Kidney (tissue), 14 donors: Measurements from ENCODE around the gene KATNA1. TPM values are rescaled to one million over a fixed set of nuclear protein-coding genes. Genes with fewer than 3 reads are reported as not detected.
"Not testable (repeated sequence)": the region's sequence is repeated elsewhere in the genome, so short reads cannot be mapped to it uniquely, and the experiment has no call there.

Experiments
- DNase-seq, 5 donors: peaks; one replicate each; pipeline ENCODE4 v3.0.0-alpha.2; 2013 to 2020
- FAIRE-seq: peaks from 2 replicates; lab custom pipeline; 2012; peaks lifted over from hg19 to GRCh38; lab: Jason Lieb, UNC
- H3K27ac ChIP-seq, 2 donors: one replicate each; pipeline ENCODE4 v1.7.0; 2013; ENCODE audit warnings: low read depth in 2 of 2, low read length in 2 of 2, inconsistent platforms in 1 of 2
- H3K27me3 ChIP-seq: one replicate; pipeline ENCODE4 v1.7.1; 2013; ENCODE audit warnings: low read length, inconsistent platforms; ENCODE audit not compliant: control insufficient read depth, insufficient read depth
- H3K36me3 ChIP-seq, 3 donors: one replicate each; pipeline versions ENCODE4 v1.7.0 to v1.7.1; 2013; ENCODE audit warnings: low read length in 3 of 3, control low read depth in 1 of 3, inconsistent platforms in 1 of 3; ENCODE audit not compliant: insufficient read depth in 3 of 3, control insufficient read depth in 2 of 3
- H3K4me1 ChIP-seq, 3 donors: one replicate each; pipeline versions ENCODE4 v1.7.0 to v1.7.1; 2013; ENCODE audit warnings: low read length in 3 of 3, inconsistent platforms in 1 of 3, low read depth in 1 of 3; ENCODE audit not compliant: control insufficient read depth in 2 of 3, insufficient read depth in 2 of 3
- H3K4me3 ChIP-seq, 3 donors: one replicate each; pipeline versions ENCODE4 v1.7.0 to v1.8.1; 2013; ENCODE audit warnings: low read length in 3 of 3, control low read depth in 1 of 3, inconsistent platforms in 1 of 3
- H3K9ac ChIP-seq, 3 donors: one replicate each; pipeline versions ENCODE4 v1.7.0 to v1.7.1; 2013; ENCODE audit warnings: low read length in 3 of 3, control low read depth in 1 of 3, inconsistent platforms in 1 of 3
- H3K9me3 ChIP-seq, 3 donors: one replicate each; pipeline versions ENCODE4 v1.7.0 to v1.7.1; 2013; ENCODE audit warnings: low read length in 3 of 3, control low read depth in 1 of 3, inconsistent platforms in 1 of 3; ENCODE audit not compliant: control insufficient read depth in 2 of 3, insufficient read depth in 1 of 3
- CTCF ChIP-seq: IDR thresholded peaks from 3 replicates; pipeline ENCODE4 v1.5.1; 2012; ENCODE audit warnings: mild to moderate bottlenecking, moderate library complexity, borderline replicate concordance; ENCODE audit not compliant: insufficient read depth; ENCODE audit errors: extremely low read depth
- intact Hi-C: fragments of 100-400 bp; cut with DNase I; formaldehyde crosslinking; loops from one replicate; pipeline ENCODE4 v1.11.1; 2022
- polyA plus RNA-seq: library from polyadenylated mRNA; stranded (reverse); fragments of 350-450 nt; fragmentation: Illumina TruSeq; extraction: RNeasy Lipid Tissue Mini Kit (QIAGEN cat#74804); gene quantifications from one replicate; pipeline ENCODE4 v1.2.3, GENCODE V29; 2014; ENCODE audit warnings: low read depth, low replicate concordance; ENCODE audit not compliant: insufficient read depth
- total RNA-seq: library from RNA; stranded (reverse); fragmentation: NEBNext Ultra II Directional; extraction: Animal tissue kit (Norgen Biotek cat#: 25700); gene quantifications from one replicate; pipeline ENCODE4 v1.2.1, GENCODE V29; 2021
- donor health status: control.
- donor health status: control.
- donor health status: control.
- donor health status: control.
- donor health status: control.
- donor health status: DM: yes; HTN: yes; CAD: no.
- donor health status: Normal renal cell carcinoma (clear cell type).

Gene KATNA1
- total and polyA plus RNA-seq, 2 donors from 2014 or later = 16.0 to 18.1 TPM

- DNase-seq (no peak), FAIRE-seq (no peak)
- peaks cover 0 to 2% (median 0%) of the 10 kb centered on the region in 3 donors for H3K4me1 ChIP-seq
- peaks cover 7 to 16% (median 14%) of the 10 kb centered on the region in 3 donors for H3K36me3 ChIP-seq
- H3K27ac ChIP-seq = no peak overlapping the region
- TF ChIP-seq CTCF = no peak
- H3K9ac ChIP-seq = no peak overlapping the region
- H3K4me3 ChIP-seq = no peak overlapping the region
- no peaks in the 10 kb centered on the region for H3K9me3 ChIP-seq
- no peaks in the 10 kb centered on the region for H3K27me3 ChIP-seq
- intact Hi-C loops = no loop called here
Observed at GRCh38 chr6:149683256-149683859, 34.8 kb upstream of the KATNA1 start.

GRCh38 chr6:149681845-149682244 is 33.3 kb upstream of the KATNA1 start:
- intact Hi-C loops, FAIRE-seq: not testable (repeated sequence)

GRCh38 chr6:149681209-149681608 is 32.7 kb upstream of the KATNA1 start:
- TF ChIP-seq CTCF = no peak
- no peaks in the 10 kb centered on the region for H3K9me3 ChIP-seq
- peaks cover 9 to 23% (median 17%) of the 10 kb centered on the region in 3 donors for H3K36me3 ChIP-seq
- no peak overlapping the region for H3K4me3 ChIP-seq
- intact Hi-C loops = no loop called here
- FAIRE-seq = no peak
- no peak for DNase-seq
- no peak overlapping the region for H3K27ac ChIP-seq
- H3K4me1 ChIP-seq = peaks cover 0 to 2% (median 0%) of the 10 kb centered on the region in 3 donors
- no peaks in the 10 kb centered on the region for H3K27me3 ChIP-seq
- no peak overlapping the region for H3K9ac ChIP-seq

More at GRCh38 chr6:149681845-149682244, 33.3 kb upstream of the KATNA1 start:
- H3K4me1 ChIP-seq, H3K4me3 ChIP-seq, H3K9me3 ChIP-seq, H3K27me3 ChIP-seq, H3K9ac ChIP-seq, DNase-seq, H3K27ac ChIP-seq: not testable (repeated sequence)
- peaks cover 7 to 23% (median 17%) of the 10 kb centered on the region in 3 donors for H3K36me3 ChIP-seq

GRCh38 chr6:149680503-149680902 is 32.0 kb upstream of the KATNA1 start:
- no peak for DNase-seq
- H3K9me3 ChIP-seq = no peaks in the 10 kb centered on the region
- FAIRE-seq = no peak
- peaks cover 0 to 2% (median 0%) of the 10 kb centered on the region in 3 donors for H3K4me1 ChIP-seq
- no peak overlapping the region for H3K27ac ChIP-seq
- no peaks in the 10 kb centered on the region for H3K27me3 ChIP-seq
- H3K36me3 ChIP-seq = peaks cover 9 to 23% (median 17%) of the 10 kb centered on the region in 3 donors
- H3K4me3 ChIP-seq = no peak overlapping the region
- TF ChIP-seq CTCF = no peak
- H3K9ac ChIP-seq = no peak overlapping the region
- intact Hi-C loops = no loop called here

GRCh38 chr6:149672265-149672664 is 23.8 kb upstream of the KATNA1 start:
- H3K9ac ChIP-seq, H3K9me3 ChIP-seq, H3K4me1 ChIP-seq, FAIRE-seq, H3K4me3 ChIP-seq, H3K27ac ChIP-seq, DNase-seq, H3K27me3 ChIP-seq, intact Hi-C loops: not testable (repeated sequence)
- H3K36me3 ChIP-seq = peaks cover 3 to 35% (median 5%) of the 10 kb centered on the region in 3 donors
